Renal cortical epithelial cell (primary cell): ENCODE results near the gene PTPN7. TPM values are rescaled to one million over a fixed set of nuclear protein-coding genes. Genes with fewer than 3 reads are reported as not detected.
A peak's percentile ranks its signal among the peaks of the same experiment; 100 is the strongest.
"Not testable (repeated sequence)": the region's sequence is repeated elsewhere in the genome, so short reads cannot be mapped to it uniquely, and the experiment has no call there.

Experiments
- DNase-seq: peaks from one replicate; pipeline ENCODE4 v3.0.0-alpha.2; 2011; ENCODE audit warnings: low read depth
- total RNA-seq: library from RNA; depleted of rRNA; stranded (reverse); fragments of >200 nt; gene quantifications from 2 replicates; pipeline ENCODE4 v1.2.3, GENCODE V29; 2014

PTPN7 gene
- total RNA-seq = not detected in 2 replicates

DNA sequence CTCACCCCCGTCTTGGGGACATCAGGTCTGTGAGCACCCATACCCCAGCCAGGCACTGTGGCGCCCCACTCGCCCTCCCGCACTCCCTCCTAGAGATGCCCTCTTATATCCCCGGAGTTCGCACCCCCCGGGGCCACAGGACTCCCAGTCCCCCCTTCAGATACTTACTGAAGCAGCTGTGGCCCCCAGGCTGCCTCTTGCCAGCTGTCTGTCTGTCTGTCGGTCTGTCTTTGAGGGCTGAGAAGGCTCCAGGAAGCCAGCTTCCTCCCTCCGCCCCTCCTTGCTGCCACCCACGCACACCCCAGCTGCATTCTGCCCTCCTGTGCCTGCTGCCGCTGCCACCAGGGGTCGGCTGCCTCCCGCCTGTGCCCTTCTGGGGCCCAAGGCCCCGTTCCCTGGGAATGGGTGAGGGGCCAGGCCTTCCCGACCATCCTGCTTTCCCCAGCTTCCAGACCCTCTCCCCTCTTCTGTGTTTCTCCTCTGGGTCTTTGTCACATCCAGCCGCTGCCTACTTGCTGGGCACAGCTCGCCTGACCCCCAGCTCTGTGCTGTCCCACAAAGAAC lies at the start of gene PTPN7:
PTPN7 (minus strand) TSS at position 226 of the 564 bp plus-strand sequence. CDS start 1,200 bp downstream, outside the sequence.
- DNase-seq = no peak

GRCh38 chr1:202208351-202208857 lies 48.0 kb upstream of the PTPN7 start:
- no peak for DNase-seq

- peak; percentile 49 for DNase-seq
These were observed 46.9 kb upstream of the PTPN7 start for GRCh38 chr1:202207292-202207691.

- DNase-seq = no peak
These were observed 45.3 kb upstream of the PTPN7 start for GRCh38 chr1:202205523-202206190.

GRCh38 chr1:202204065-202204464 lies 43.7 kb upstream of the PTPN7 start:
- DNase-seq = no peak

- DNase-seq = no peak
These were observed 43.0 kb upstream of the PTPN7 start for GRCh38 chr1:202203238-202204039.

GRCh38 chr1:202202500-202203168 lies 42.2 kb upstream of the PTPN7 start:
- no peak for DNase-seq

DNA sequence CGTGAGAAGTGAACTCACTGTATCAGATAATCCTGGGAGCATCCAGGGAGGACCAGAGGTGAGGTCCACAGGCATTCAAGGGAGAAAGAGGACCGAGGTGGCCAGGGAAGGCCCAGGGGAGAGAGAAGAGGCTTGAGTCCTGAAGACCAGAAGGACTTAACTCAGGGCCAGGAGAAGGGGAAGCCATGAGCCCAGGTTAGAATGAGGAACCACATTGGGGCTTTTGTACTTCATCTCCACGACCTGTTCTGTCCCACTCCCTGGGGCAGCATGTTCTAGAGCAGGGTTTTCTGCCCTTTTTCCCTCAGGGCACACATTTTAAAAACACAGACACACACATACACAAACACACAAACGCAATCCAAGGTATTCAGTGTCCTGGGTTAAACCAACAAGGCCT lies 41.6 kb upstream of the PTPN7 start:
- DNase-seq = no peak

- no peak for DNase-seq
These were observed 40.9 kb upstream of the PTPN7 start for GRCh38 chr1:202201266-202201665.

DNA sequence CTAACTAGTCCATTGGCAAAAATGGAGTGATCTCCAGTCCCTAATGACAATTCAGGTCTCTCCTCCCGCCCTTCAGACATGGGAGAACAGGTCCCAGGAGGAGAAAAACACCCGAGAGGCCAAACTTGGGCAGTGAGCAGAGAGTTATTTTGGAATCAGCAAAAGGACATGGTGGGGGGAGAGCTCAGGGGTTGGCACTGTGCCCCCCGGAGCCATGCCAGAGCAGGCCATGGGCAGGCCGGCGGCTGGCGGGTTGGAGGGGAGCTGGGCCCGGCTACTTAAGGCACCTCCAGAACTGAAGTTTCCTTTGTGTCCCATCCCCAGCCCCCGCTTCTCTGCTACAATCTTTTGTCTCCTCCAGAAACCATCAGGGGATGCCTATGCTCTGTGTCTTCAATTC lies 40.3 kb upstream of the PTPN7 start:
- no peak for DNase-seq

GRCh38 chr1:202200112-202200548 lies 39.7 kb upstream of the PTPN7 start:
- peak; percentile 61 for DNase-seq

DNA sequence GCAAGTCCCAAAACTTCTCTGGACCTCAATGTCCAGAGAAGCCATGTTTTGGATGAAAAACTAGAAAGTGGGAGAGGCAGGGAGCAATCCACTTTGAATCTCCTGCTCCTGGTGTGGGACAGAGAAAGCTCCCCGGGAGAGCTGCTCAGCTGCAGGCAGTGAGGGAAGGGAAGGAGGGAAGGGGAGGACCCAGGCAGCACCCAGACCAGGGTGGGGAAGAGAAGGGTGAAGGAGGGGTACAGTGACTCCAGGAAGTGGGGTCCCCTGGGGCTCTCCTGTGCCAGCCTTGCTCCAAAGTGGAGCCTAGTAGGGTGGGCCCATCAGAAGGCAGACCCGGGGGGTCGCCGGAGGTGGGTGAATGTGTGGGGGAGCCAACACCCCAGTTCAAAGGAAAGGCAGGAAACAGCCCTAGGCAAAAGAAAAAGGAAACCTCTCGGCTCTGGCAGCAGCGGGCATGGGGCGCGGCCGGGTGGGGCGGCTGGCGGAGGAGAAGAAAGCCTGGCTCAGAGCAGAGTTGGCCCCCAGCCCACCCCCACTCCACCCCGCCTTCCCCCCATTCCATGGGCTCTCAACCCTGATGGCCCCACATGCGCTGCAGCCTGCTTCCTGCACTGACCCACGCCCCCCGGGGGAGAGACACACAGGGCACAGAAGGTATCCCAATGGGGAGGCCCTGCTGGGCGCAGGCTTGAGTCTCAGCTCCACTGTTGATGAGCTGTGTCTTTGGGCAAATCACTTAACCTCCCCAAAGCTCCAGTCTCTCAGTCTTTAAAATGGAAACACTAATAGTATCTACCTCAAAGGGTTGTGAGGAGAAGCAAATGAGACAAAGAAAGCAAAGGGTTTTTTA lies 38.9 kb upstream of the PTPN7 start:
- DNase-seq = no peak

DNA sequence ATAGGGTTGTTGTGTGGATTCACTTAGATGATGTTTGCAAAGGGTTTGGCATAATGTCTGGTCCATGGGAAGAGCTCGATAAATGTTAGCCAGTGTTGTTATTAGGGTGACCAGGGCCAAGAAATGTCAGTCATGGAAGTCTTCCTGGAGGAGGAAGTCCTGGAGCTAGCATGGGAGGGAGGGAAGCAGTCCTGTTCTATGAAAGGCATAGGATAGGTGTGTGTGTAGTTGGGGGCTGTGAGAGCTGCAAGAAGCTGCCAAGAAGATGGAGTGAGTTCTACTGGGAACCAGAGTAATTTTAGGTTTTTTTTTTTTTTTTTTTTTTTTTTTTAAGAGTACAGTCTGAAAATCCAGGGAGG lies 37.9 kb upstream of the PTPN7 start:
- DNase-seq = no peak

GRCh38 chr1:202197653-202198365 lies 37.4 kb upstream of the PTPN7 start:
- DNase-seq = no peak

GRCh38 chr1:202194328-202194648 lies 33.9 kb upstream of the PTPN7 start:
- DNase-seq = no peak

DNA sequence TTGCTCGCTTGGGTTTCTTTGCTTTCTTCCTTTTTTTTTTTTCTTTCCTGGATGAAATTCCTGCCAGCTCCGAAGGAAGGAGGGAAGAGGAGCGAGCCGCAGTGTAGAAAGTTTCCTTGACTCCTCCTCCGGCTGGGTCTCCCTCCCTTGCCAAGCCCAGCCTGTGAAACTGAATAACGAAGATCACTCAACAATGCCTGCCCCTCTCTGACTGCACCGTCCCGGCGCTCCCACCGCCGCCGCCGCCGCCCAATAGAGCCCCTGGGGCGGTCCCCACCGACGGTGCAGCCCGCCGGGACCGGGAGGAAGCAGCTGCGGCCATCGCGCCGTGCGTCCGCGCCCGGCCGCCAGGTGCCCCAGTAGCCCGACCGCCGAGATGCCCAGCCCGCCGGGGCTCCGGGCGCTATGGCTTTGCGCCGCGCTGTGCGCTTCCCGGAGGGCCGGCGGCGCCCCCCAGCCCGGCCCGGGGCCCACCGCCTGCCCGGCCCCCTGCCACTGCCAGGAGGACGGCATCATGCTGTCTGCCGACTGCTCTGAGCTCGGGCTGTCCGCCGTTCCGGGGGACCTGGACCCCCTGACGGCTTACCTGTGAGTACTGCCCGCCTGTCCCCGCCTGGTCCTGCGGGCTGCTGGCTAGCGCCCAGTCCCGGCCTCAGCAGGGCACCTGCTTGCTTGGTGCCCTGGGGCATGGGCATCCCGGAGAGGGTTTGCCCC lies 33.4 kb upstream of the PTPN7 start, which contains the start of gene LGR6:
LGR6 (plus strand) TSS at position 186 of the 714 bp plus-strand sequence; CDS start at position 377, 191 bp downstream.
- no peak for DNase-seq

DNA sequence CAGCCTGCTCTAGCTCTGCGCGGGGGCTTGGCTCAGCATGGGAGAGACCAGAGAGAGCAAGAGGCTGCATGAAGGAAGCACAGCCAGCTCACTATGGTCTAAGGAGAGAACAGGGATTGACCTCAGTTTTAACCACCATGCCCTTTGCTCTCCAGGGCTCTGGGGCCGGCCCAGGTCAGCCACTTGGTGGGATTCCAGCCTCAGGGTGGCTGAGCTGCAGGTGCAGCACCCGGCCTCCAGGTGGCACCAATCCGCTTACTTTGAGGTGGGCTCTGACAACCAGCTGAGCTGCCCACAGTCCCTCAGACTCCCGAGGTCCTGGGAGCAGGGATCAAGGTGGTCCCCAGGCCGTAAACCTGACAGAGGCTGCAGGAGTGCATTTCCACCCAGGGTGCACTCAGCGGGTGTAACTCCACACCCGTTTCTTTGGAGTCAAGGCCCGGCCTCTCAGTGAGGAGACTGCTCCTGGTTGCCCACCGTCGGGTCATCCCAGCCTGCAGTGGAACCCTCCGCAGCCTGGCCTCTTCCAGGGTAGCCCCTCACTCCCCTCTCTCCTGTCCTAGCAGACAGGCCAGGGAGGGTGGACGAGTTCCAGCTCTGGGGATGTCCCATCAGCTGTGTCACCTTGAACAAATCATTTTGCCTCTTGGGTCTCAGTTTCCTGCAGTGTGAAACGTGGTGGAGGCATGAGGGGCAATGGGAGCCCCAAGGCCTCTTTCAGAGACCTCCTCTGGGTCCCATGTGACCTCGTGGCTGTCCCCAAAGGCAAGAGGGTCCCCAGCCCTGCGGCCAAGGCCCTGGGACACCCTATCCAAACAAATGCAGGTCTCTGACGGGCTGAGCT lies 32.6 kb upstream of the PTPN7 start:
- DNase-seq = peak; percentile 16

- not testable (repeated sequence) for DNase-seq
These were observed 31.0 kb upstream of the PTPN7 start for GRCh38 chr1:202191391-202191790.
